IMR-90 (cell line): ENCODE data around the gene ZG16. TPM values are rescaled to one million over a fixed set of nuclear protein-coding genes. Genes with fewer than 3 reads are reported as not detected.

Source experiments
- ATAC-seq: fragments of 200-7000 bp; cut with Tn5 transposase; 2 replicates; pipeline ENCODE4 v1.9.1; 2020; ENCODE audit warnings: low read depth, mild to moderate bottlenecking, moderate library complexity
- BruUV-seq: library from RNA; stranded (reverse); fragments of 400-500 nt; replicated peaks from 2 replicates; lab custom pipeline; 2021; lab: Mats Ljungman, UMichigan
- CTCF ChIA-PET: fragments of 300-600 bp; formaldehyde crosslinking; extraction: SDS; loops from one replicate; lab custom pipeline; 2021; ENCODE audit warnings: antibody characterized with exemption; lab: Yijun Ruan, JAX
- POLR2A ChIA-PET: fragments of 300-600 bp; sonication (Branson Sonifier 250); formaldehyde crosslinking; loops from one replicate; lab custom pipeline; 2022; ENCODE audit warnings: antibody characterized with exemption; ENCODE audit not compliant: unreplicated experiment; lab: Charles Lee
- DNase-seq: peaks from one replicate; pipeline ENCODE4 v3.0.0; 2013
- H2AFZ ChIP-seq: replicated peaks from 2 replicates; pipeline ENCODE3; 2013; ENCODE audit warnings: low read length, mild to moderate bottlenecking; ENCODE audit not compliant: poor library complexity
- H2AK5ac ChIP-seq: 2 replicates; pipeline ENCODE4 v1.6.1; 2013; ENCODE audit warnings: low read depth, low read length, inconsistent platforms
- H2AK9ac ChIP-seq: replicated peaks from 2 replicates; pipeline ENCODE3; 2013; ENCODE audit warnings: mild to moderate bottlenecking, low read depth, low read length, moderate library complexity; ENCODE audit not compliant: poor library complexity
- H2BK120ac ChIP-seq: 2 replicates; pipeline ENCODE4 v1.6.1; 2013; ENCODE audit warnings: low read depth, low read length, inconsistent platforms
- H2BK15ac ChIP-seq: 3 replicates; pipeline ENCODE4 v1.6.1; 2013; ENCODE audit warnings: low read depth, low read length, inconsistent platforms
- H2BK20ac ChIP-seq: 2 replicates; pipeline ENCODE4 v1.6.1; 2013; ENCODE audit warnings: low read depth, mild to moderate bottlenecking, inconsistent platforms, low read length, moderate library complexity
- H2BK5ac ChIP-seq: 2 replicates; pipeline ENCODE4 v1.6.1; 2013; ENCODE audit warnings: mild to moderate bottlenecking, low read depth, low read length, inconsistent platforms; ENCODE audit not compliant: poor library complexity, severe bottlenecking
- H3K14ac ChIP-seq: replicated peaks from 2 replicates; pipeline ENCODE4 v1.6.1; 2013; ENCODE audit warnings: low read depth, low read length, inconsistent platforms
- H3K18ac ChIP-seq: 2 replicates; pipeline ENCODE4 v1.6.1; 2013; ENCODE audit warnings: low read depth, low read length, control low read depth
- H3K23ac ChIP-seq: 2 replicates; pipeline ENCODE4 v1.6.1; 2013; ENCODE audit warnings: low read depth, low read length, inconsistent platforms
- H3K27ac ChIP-seq: 2 replicates; pipeline ENCODE4 v1.5.1; 2013; ENCODE audit warnings: mild to moderate bottlenecking, control low read depth, low read length; ENCODE audit not compliant: insufficient read depth
- H3K27me3 ChIP-seq: 2 replicates; pipeline ENCODE4 v1.6.1; 2013; ENCODE audit warnings: low read length; ENCODE audit not compliant: control insufficient read depth, insufficient read depth
- H3K36me3 ChIP-seq: 2 replicates; pipeline ENCODE4 v1.6.1; 2013; ENCODE audit warnings: low read length, mixed read lengths; ENCODE audit not compliant: control insufficient read depth, insufficient read depth
- H3K4ac ChIP-seq: 2 replicates; pipeline ENCODE4 v1.6.1; 2013; ENCODE audit warnings: low read depth, low read length, inconsistent platforms
- H3K4me1 ChIP-seq: 2 replicates; pipeline ENCODE4 v1.6.1; 2013; ENCODE audit warnings: low read length, mixed read lengths; ENCODE audit not compliant: control insufficient read depth, insufficient read depth
- H3K4me2 ChIP-seq: 2 replicates; pipeline ENCODE4 v1.6.1; 2013; ENCODE audit warnings: low read depth, mild to moderate bottlenecking, control low read depth, low read length, moderate library complexity
- H3K4me3 ChIP-seq: 2 replicates; pipeline ENCODE4 v1.5.1; 2013; ENCODE audit warnings: low read depth, mild to moderate bottlenecking, control low read depth, low read length, moderate library complexity; ENCODE audit not compliant: insufficient read depth
- H3K56ac ChIP-seq: 2 replicates; pipeline ENCODE4 v1.6.1; 2013; ENCODE audit warnings: low read length, inconsistent platforms; ENCODE audit not compliant: insufficient read depth; ENCODE audit errors: extremely low read depth
- H3K79me1 ChIP-seq, 2 experiments: 2 replicates each; pipeline ENCODE4 v1.6.1; 2013; ENCODE audit warnings: low read length in 2 of 2, inconsistent platforms in 1 of 2, low read depth in 1 of 2
- H3K9ac ChIP-seq: 2 replicates; pipeline ENCODE4 v1.6.1; 2013; ENCODE audit warnings: low read depth, low read length, control low read depth
- H3K9me1 ChIP-seq: 2 replicates; pipeline ENCODE4 v1.6.1; 2013; ENCODE audit warnings: low read length, inconsistent platforms; ENCODE audit not compliant: insufficient read depth
- H3K9me3 ChIP-seq: 2 replicates; pipeline ENCODE4 v1.6.1; 2013; ENCODE audit warnings: low read length; ENCODE audit not compliant: control insufficient read depth, insufficient read depth
- H4K20me1 ChIP-seq: 2 replicates; pipeline ENCODE4 v1.6.1; 2013; ENCODE audit warnings: low read length, inconsistent platforms; ENCODE audit not compliant: insufficient read depth
- H4K5ac ChIP-seq: 2 replicates; pipeline ENCODE4 v1.6.1; 2013; ENCODE audit warnings: mild to moderate bottlenecking, low read depth, low read length, control low read depth
- H4K8ac ChIP-seq, 2 experiments: 2 replicates each; pipeline ENCODE4 v1.6.1; 2013; ENCODE audit warnings: low read depth in 2 of 2, low read length in 2 of 2, control low read depth in 1 of 2, inconsistent platforms in 1 of 2
- H4K91ac ChIP-seq: 2 replicates; pipeline ENCODE4 v1.6.1; 2013; ENCODE audit warnings: low read depth, low read length, inconsistent platforms; ENCODE audit not compliant: insufficient read depth
- BHLHE40 ChIP-seq: fragments of 150-350 bp; IDR thresholded peaks from 2 replicates; pipeline ENCODE4 v1.6.1; 2016; ENCODE audit warnings: mild to moderate bottlenecking, low read depth, low read length
- FOS ChIP-seq: fragments of 150-350 bp; IDR thresholded peaks from 2 replicates; pipeline ENCODE4 v1.6.1; 2016; ENCODE audit warnings: low read depth, low read length
- SMC3 ChIP-seq: fragments of 150-350 bp; IDR thresholded peaks from 2 replicates; pipeline ENCODE4 v1.6.1; 2016; ENCODE audit warnings: low read depth, mild to moderate bottlenecking, antibody characterized with exemption, low read length, moderate library complexity
- WGBS, 2 experiments: methylation state at CpG; one replicate each; pipeline versions ENCODE4 v1.1.5 to v1.1.7; 2013; ENCODE audit warnings: missing lambda C conversion rate in 2 of 2; ENCODE audit not compliant: insufficient read length in 1 of 2; ENCODE audit errors: extremely low coverage in 2 of 2; 5-methylcytosine and 5-hydroxymethylcytosine counted together
- dilution Hi-C: fragments of 300-500 bp; cut with HindIII; formaldehyde crosslinking; loops from one replicate; pipeline ENCODE4 v1.14.3; 2018; ENCODE audit warnings: low sequenced_read_pairs; ENCODE audit not compliant: unreplicated experiment
- in situ Hi-C: fragments of 300-500 bp; cut with MboI; formaldehyde crosslinking; loops from 3 replicates; pipeline ENCODE4 v1.14.3; 2019; ENCODE audit warnings: low sequenced_read_pairs, inconsistent platforms, mixed read lengths
- intact Hi-C: fragments of 100-400 bp; cut with micrococcal nuclease; formaldehyde crosslinking; loops from 2 replicates; pipeline ENCODE4 v1.10.0; 2022
- polyA plus RNA-seq, 3 experiments: library from polyadenylated mRNA; depleted of rRNA; stranded (reverse); fragments of >200 nt; gene quantifications; 2 replicates each; pipeline ENCODE4 v1.2.3, GENCODE V29; 2012; ENCODE audit warnings: low replicate concordance in 1 of 3
- total RNA-seq: library from RNA; depleted of rRNA; stranded (reverse); fragments of >200 nt; gene quantifications from 2 replicates; pipeline ENCODE4 v1.2.3, GENCODE V29; 2012

ZG16 gene
- total and polyA plus RNA-seq, 2 of the 4 experiments (the other 2 are of a cell fraction), result not detected

GRCh38 chr16:29824589-29825144, 46.6 kb downstream of the ZG16 start:
- Histone ChIP-seq H3K79me1 (peaks cover 30 to 78% of the 10 kb centered on the region in 2 experiments), H2BK5ac (peak overlapping the region; percentile 98), H3K14ac (peak overlapping the region; percentile 96), H3K18ac (peak overlapping the region; percentile 93), H3K56ac (peak overlapping the region; percentile 88), H3K23ac (peak overlapping the region; percentile 100), H4K8ac (peak overlapping the region; percentile 43 to 95), H3K27ac (peak overlapping the region; percentile 95), H3K36me3 (peaks cover under 1% of the 10 kb centered on the region; the same call in 1 of the 2 replicates), H4K91ac (peak overlapping the region; percentile 97), H2BK15ac (peak overlapping the region; percentile 92; the same call in 2 of the 3 replicates), H2AK5ac (peak overlapping the region; percentile 100), H2AFZ (no peak overlapping the region), H3K9ac (peak overlapping the region; percentile 28), H3K4me2 (peak overlapping the region; percentile 77), H3K4ac (peak overlapping the region; percentile 100), H3K27me3 (no peaks in the 10 kb centered on the region), H2BK120ac (peak overlapping the region; percentile 98), H3K4me3 (no peak overlapping the region), H3K9me1 (peaks cover 30% of the 10 kb centered on the region), H3K9me3 (no peaks in the 10 kb centered on the region), H3K4me1 (peaks cover 37% of the 10 kb centered on the region), H4K5ac (peak overlapping the region; percentile 93), H4K20me1 (peaks cover 22% of the 10 kb centered on the region), H2AK9ac (peak overlapping the region; percentile 98), H2BK20ac (peak overlapping the region; percentile 99)
- BruUV-seq, result no TSS peak
- dilution Hi-C loops, result no loop called here
- ATAC-seq (peak; percentile 49), DNase-seq (peak; percentile 91)
- CTCF ChIA-PET, result interaction anchor here (0.5 to 1.0 kb wide), 3 partner anchors 19 to 30 kb away, joined by 3 to 4 read pairs (median 3); no protein-coding TSS in a partner anchor
- POLR2A ChIA-PET, result interaction anchor here (0.7 kb wide), 1 partner anchor 156 kb away, joined by 7 read pairs; no protein-coding TSS in a partner anchor
- WGBS, 2 experiments, result no CpG with 5 or more reads among the region's 7 CpGs
- no peak for TF ChIP-seq SMC3
- TF ChIP-seq FOS, result peak; percentile 77; the same call in 1 of the 2 replicates
- TF ChIP-seq BHLHE40, result no peak
- intact Hi-C loops, result loop anchor here (5.0 kb wide), 1 partner anchor 38 kb away; the partner anchor contains the start of gene CDIPT
- in situ Hi-C loops, result no loop called here
